ENCODE measurements around the gene ACSM6. TPM values are rescaled to one million over a fixed set of nuclear protein-coding genes. Genes with fewer than 3 reads are reported as not detected.
A peak's percentile ranks its signal among the peaks of the same experiment; 100 is the strongest.

ACSM6 gene
- total RNA-seq, 1 experiment from 2014 or later, result not detected

DNA sequence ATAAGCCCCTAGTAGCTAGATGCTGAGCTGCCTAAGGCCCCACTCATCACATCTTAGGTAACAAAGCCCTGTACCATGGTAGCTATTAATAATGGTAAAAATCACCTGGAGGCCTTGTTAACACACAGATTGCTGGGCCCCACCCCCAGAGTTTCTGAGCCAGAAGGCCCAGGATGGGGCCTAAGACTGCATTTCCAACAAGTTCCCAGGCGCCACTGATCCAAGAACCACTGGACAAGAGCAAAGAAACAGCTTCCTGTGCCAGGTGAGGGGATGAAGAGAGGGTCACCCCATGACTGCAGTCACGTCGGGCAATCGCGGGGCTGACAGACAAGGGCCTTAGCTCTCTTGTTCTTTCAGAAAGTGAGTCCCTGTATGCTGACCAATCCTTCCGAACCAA is 46.8 kb downstream of the ACSM6 start:
- Histone ChIP-seq H3K27me3 (replicated peaks; ENCODE audit: insufficient read depth, low read depth, low read length, poor library complexity) (peaks cover 16% of the 10 kb centered on the region), H3K9me3 (ENCODE audit: low read depth, low read length, poor library complexity, severe bottlenecking) (no peaks in the 10 kb centered on the region), H3K36me3 (ENCODE audit: insufficient read depth, low read length, poor library complexity, severe bottlenecking) (no peaks in the 10 kb centered on the region), H3K4me3 (ENCODE audit: low read depth, low read length, poor library complexity, severe bottlenecking) (no peak overlapping the region), H3K27ac (ENCODE audit: low read depth, low read length, poor library complexity, severe bottlenecking) (no peak overlapping the region), H3K4me1 (ENCODE audit: insufficient read depth, low read length, poor library complexity, severe bottlenecking) (no peaks in the 10 kb centered on the region)
- no peak for TF ChIP-seq EZH2 (IDR thresholded peaks at IDR 0.05; ENCODE audit: borderline replicate concordance, low read depth, low read length, poor library complexity, severe bottlenecking)
- TF ChIP-seq, protein P1, sequence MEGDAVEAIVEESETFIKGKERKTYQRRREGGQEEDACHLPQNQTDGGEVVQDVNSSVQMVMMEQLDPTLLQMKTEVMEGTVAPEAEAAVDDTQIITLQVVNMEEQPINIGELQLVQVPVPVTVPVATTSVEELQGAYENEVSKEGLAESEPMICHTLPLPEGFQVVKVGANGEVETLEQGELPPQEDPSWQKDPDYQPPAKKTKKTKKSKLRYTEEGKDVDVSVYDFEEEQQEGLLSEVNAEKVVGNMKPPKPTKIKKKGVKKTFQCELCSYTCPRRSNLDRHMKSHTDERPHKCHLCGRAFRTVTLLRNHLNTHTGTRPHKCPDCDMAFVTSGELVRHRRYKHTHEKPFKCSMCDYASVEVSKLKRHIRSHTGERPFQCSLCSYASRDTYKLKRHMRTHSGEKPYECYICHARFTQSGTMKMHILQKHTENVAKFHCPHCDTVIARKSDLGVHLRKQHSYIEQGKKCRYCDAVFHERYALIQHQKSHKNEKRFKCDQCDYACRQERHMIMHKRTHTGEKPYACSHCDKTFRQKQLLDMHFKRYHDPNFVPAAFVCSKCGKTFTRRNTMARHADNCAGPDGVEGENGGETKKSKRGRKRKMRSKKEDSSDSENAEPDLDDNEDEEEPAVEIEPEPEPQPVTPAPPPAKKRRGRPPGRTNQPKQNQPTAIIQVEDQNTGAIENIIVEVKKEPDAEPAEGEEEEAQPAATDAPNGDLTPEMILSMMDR (conservative IDR thresholded peaks at IDR 0.05; ENCODE audit: low read depth, low read length), result no peak
- CTCF ChIA-PET, result no interaction called here
- no peak for DNase-seq (ENCODE audit: low spot score)
- no TSS peak for BruUV-seq (replicated peaks)
- intact Hi-C loops (cut with micrococcal nuclease; ENCODE audit: unreplicated experiment), result loop anchor here (10.0 kb wide), 1 partner anchor 354 kb away; no protein-coding TSS in a partner anchor
- POLR2A ChIA-PET (ENCODE audit: low non-redundant PET), result no interaction called here

DNA sequence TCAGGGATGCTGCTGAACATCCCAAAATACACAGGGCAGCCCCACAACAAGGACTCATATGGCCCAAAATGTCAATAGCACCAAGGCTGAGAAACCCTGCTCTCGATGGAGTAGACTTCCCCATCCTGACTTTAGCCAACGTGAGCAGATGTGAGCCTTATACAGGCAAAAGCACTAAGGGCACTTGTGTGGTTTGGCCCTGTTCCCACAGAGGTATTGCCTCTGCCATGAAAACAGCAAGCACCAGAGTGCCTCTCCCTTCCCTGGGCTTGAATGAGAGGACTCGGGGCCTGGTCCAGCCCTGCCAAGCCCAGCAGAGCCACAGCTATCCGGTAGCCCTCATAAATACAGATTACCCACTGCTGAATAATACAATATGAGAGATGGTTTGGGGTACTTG is 47.5 kb downstream of the ACSM6 start:
- Histone ChIP-seq H3K36me3 (ENCODE audit: insufficient read depth, low read length, poor library complexity, severe bottlenecking) (no peaks in the 10 kb centered on the region), H3K4me1 (ENCODE audit: insufficient read depth, low read length, poor library complexity, severe bottlenecking) (no peaks in the 10 kb centered on the region), H3K4me3 (ENCODE audit: low read depth, low read length, poor library complexity, severe bottlenecking) (no peak overlapping the region), H3K9me3 (ENCODE audit: low read depth, low read length, poor library complexity, severe bottlenecking) (no peaks in the 10 kb centered on the region), H3K27ac (ENCODE audit: low read depth, low read length, poor library complexity, severe bottlenecking) (no peak overlapping the region), H3K27me3 (replicated peaks; ENCODE audit: insufficient read depth, low read depth, low read length, poor library complexity) (peaks cover 18% of the 10 kb centered on the region)
- intact Hi-C loops (cut with micrococcal nuclease; ENCODE audit: unreplicated experiment), result loop anchor here (10.0 kb wide), 1 partner anchor 353 kb away; no protein-coding TSS in a partner anchor
- no peak for DNase-seq (ENCODE audit: low spot score)
- ChIA-PET POLR2A (ENCODE audit: low non-redundant PET) (no interaction called here), CTCF (no interaction called here)
- no TSS peak for BruUV-seq (replicated peaks)
- no peak for TF ChIP-seq EZH2 (IDR thresholded peaks at IDR 0.05; ENCODE audit: borderline replicate concordance, low read depth, low read length, poor library complexity, severe bottlenecking)
- TF ChIP-seq, protein P1 (conservative IDR thresholded peaks at IDR 0.05; ENCODE audit: low read depth, low read length), result no peak

DNA sequence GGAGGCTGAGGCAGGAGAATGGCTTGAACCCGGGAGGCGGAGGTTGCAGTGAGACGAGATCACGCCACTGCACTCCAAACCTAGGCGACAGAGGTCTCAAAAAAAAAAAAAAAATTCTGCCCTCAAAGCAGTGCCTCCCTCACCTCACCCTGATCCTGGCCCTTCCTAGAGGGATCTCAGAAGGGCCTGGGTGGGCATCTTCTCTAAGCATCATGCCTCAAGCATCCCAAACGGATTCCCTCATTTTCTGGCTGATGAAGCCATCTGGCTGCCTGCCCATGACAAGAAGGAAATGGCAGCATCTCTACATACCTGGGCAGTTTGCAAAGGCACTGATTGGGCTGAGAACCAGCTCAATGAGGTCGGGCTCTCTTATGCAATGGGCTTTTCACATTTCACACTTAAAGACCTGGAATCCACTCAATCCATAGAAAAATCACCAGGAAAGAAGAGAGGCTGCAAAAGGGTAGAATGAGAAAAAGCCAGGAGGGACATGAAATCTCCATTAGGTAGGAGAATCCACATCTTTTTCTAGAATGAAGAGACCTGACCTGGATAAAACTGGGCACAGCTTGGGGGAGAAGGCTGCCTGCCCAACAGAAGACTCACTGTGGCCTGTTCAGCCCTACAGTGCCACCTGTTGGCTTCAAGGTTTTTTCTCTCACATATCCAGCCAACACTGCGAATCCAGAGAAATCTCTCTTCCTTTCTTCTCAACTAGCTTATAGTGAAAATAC is 48.7 kb downstream of the ACSM6 start:
- Histone ChIP-seq H3K4me1 (ENCODE audit: insufficient read depth, low read length, poor library complexity, severe bottlenecking) (no peaks in the 10 kb centered on the region), H3K9me3 (ENCODE audit: low read depth, low read length, poor library complexity, severe bottlenecking) (no peaks in the 10 kb centered on the region), H3K27me3 (replicated peaks; ENCODE audit: insufficient read depth, low read depth, low read length, poor library complexity) (peaks cover 18% of the 10 kb centered on the region), H3K36me3 (ENCODE audit: insufficient read depth, low read length, poor library complexity, severe bottlenecking) (no peaks in the 10 kb centered on the region), H3K4me3 (ENCODE audit: low read depth, low read length, poor library complexity, severe bottlenecking) (no peak overlapping the region), H3K27ac (ENCODE audit: low read depth, low read length, poor library complexity, severe bottlenecking) (no peak overlapping the region)
- ChIA-PET CTCF (interaction anchor here (0.6 to 1.7 kb wide), 5 partner anchors 14 to 623 kb away, joined by 3 to 9 read pairs (median 5); no protein-coding TSS in a partner anchor), POLR2A (ENCODE audit: low non-redundant PET) (no interaction called here)
- TF ChIP-seq, protein P1 (conservative IDR thresholded peaks at IDR 0.05; ENCODE audit: low read depth, low read length), result peak; percentile 64
- TF ChIP-seq EZH2 (IDR thresholded peaks at IDR 0.05; ENCODE audit: borderline replicate concordance, low read depth, low read length, poor library complexity, severe bottlenecking), result no peak
- intact Hi-C loops (cut with micrococcal nuclease; ENCODE audit: unreplicated experiment), result loop anchor here (1.0 to 10.0 kb wide), 5 partner anchors 59 to 612 kb away; no protein-coding TSS in a partner anchor
- no TSS peak for BruUV-seq (replicated peaks)
- peak; percentile 43 for DNase-seq (ENCODE audit: low spot score)

All from A673 (cell line).